ENCODE data around the gene MR1. TPM values are rescaled to one million over a fixed set of nuclear protein-coding genes. Genes with fewer than 3 reads are reported as not detected.

MR1 gene
- total RNA-seq, 5 donors from 2014 or later (not counting 1 experiment from before 2014, with no cell fraction given), result 18.3 to 30.7 (median 22.7) TPM

DNA sequence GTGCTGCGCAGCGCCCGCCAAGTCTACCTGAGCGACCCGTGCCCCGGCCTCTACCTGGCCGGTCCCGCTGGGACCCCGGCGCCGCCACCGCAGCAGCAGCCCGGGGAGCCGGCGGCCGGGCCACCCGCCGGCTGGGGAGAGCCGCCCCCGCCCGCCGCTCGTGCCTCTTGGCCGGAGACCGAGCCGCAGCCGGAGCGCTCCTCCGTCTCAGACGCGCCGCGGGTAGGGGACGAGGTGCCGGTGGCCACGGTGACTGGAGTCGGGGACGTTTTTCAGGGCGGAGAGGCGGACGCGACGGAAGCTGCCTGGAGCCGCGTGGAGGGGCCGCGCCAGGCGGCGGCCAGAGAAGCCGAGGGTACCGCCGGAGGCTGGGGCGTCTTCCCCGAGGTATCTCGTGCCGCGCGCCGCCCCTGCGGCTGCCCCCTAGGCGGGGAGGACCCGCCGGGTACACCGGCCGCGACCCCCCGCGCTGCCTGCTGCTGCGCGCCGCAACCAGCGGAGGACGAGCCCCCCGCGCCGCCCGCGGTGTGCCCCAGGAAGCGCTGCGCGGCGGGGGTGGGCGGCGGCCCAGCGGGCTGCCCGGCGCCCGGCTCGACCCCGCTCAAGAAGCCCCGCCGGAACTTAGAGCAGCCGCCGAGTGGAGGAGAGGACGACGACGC, 55.4 kb downstream of the MR1 start:
- Mint-ChIP-seq H3K4me1 (peaks cover 50 to 56% (median 51%) of the 10 kb centered on the region in 3 donors), H3K27me3 (no peaks in the 10 kb centered on the region)

DNA sequence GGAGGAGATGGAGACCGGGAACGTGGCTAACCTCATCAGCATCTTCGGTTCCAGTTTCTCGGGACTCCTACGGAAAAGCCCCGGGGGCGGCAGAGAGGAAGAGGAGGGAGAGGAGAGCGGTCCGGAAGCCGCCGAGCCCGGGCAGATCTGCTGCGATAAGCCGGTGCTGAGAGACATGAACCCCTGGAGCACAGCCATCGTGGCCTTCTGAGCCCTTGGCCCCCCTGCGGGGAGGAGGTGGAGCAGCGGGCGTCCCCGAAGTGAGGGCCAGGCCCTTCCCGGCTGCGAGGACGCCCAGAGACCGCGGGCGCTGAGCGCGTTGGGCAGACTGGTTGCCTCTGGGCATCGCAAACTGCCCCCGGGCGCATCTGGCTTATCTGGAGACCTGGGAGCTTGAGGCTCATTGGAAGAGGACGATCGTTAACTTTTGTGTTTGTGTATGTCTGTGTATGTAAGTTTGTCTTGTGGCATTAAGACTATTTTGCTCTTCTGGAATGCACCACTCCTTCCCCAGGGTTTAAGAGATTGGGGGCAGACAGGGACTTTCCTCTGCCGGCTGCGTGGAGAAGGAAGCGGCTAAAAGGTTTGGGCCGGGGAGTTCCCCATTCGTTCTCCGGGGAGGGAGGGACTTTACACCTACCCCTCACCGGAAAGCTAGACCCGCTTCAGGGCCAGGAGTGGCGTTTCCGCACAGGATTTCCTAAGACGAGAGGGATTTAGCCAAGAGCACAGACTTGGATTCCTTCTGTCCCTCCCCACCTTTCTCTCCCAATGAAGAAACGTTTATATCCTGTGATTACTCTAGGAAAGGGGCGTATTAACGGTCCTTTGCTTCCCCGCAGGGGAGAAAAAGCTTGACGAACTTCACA, 56.1 kb downstream of the MR1 start:
- H3K27me3 ChIP-seq (replicated peaks in 1 of 2; ENCODE audit: control insufficient read depth in 2 of 2, extremely low read depth in 1 of 2, insufficient read depth in 2 of 2, low read length in 1 of 2), result no peaks in the 10 kb centered on the region
- Mint-ChIP-seq H3K4me1 (peaks cover 44 to 50% (median 47%) of the 10 kb centered on the region in 3 donors), H3K36me3 (peaks cover 19% of the 10 kb centered on the region)

More for the DNA sequence above, 55.4 kb downstream of the MR1 start:
- Mint-ChIP-seq H3K4me3 (peak overlapping the region; percentile 89 to 99 (median 96)), H3K9me3 (no peaks in the 10 kb centered on the region), H3K27ac (peak overlapping the region; percentile 97 to 98), H3K36me3 (peaks cover 15% of the 10 kb centered on the region)
- H3K27me3 ChIP-seq (replicated peaks in 1 of 2; ENCODE audit: control insufficient read depth in 2 of 2, extremely low read depth in 1 of 2, insufficient read depth in 2 of 2, low read length in 1 of 2), result no peaks in the 10 kb centered on the region
- H3K4me3 ChIP-seq (ENCODE audit: control insufficient read depth in 1 of 2, extremely low read depth in 1 of 2, low read length in 1 of 2), result peak overlapping the region; percentile 66 to 91
- ChIA-PET CTCF (interaction anchor here in 1 of 2 donors (1.0 to 2.1 kb wide), 2 partner anchors 16 to 56 kb away, joined by 5 to 33 read pairs; no protein-coding TSS in a partner anchor), POLR2A (interaction anchor here (0.6 to 5.4 kb wide), 4 partner anchors 16 to 1959 kb away, joined by 4 to 147 read pairs (median 12); no protein-coding TSS in a partner anchor)
- peaks cover 0 to 3% of the 10 kb centered on the region in 2 donors for H3K36me3 ChIP-seq (ENCODE audit: control insufficient read depth in 2 of 2, extremely low read depth in 1 of 2, insufficient read depth in 1 of 2, low read length in 1 of 2)
- DNase-seq (peak in 20 of 35 experiments; percentile 3 to 54 (median 24)), ATAC-seq (replicated peaks in 1 of 4) (peak; percentile 2 to 30 (median 18))
- peak overlapping the region; percentile 96 for H3K27ac ChIP-seq (ENCODE audit: low read length)
- WGBS (ENCODE audit: insufficient coverage), result under 1% methylated on average over 97 of the region's 97 CpGs
- no peaks in the 10 kb centered on the region for H3K9me3 ChIP-seq
- H3K4me1 ChIP-seq (ENCODE audit: control insufficient read depth in 1 of 2, extremely low read depth in 1 of 2, insufficient read depth in 2 of 2, low read length in 2 of 2), result peaks cover 8 to 19% of the 10 kb centered on the region in 2 experiments

DNA sequence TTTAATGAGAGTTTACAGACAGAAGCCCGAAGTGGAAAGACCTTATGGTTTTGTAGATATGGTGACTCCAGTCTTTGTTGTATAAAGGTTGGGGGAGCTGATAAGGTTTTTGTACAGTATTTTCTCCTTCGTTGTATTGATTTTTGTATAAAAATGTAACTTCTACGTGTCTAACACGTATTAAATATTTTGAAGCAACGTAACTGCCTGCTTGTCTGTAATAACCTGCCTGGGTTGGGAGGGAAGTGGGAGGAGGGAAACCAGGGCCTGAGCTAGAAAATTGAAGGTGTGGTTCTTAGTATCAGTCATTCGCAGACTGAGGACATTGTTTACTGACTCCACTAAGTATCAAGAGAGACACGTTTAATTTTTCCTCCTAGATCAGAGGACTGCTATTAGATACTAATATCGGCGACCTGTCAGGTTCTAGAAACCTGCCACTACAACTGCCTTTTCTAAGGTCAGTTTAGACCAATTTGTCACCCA, 56.9 kb downstream of the MR1 start:
- Mint-ChIP-seq H3K27me3 (no peaks in the 10 kb centered on the region), H3K4me1 (peaks cover 44 to 50% (median 49%) of the 10 kb centered on the region in 3 donors), H3K36me3 (peaks cover 21% of the 10 kb centered on the region), H3K27ac (peak overlapping the region; percentile 92 to 98), H3K9me3 (no peaks in the 10 kb centered on the region), H3K4me3 (peak overlapping the region; percentile 89 to 99 (median 94))
- ChIA-PET POLR2A (interaction anchor here (0.5 to 5.4 kb wide), 21 partner anchors 8 to 1256 kb away, joined by 3 to 147 read pairs (median 3); partner anchors contain the start of gene MR1 (in 2 of the 2)), CTCF (interaction anchor here (0.7 to 2.1 kb wide), 15 partner anchors 9 to 1276 kb away, joined by 3 to 33 read pairs (median 4); no protein-coding TSS in a partner anchor)
- no peaks in the 10 kb centered on the region for H3K27me3 ChIP-seq (replicated peaks in 1 of 2; ENCODE audit: control insufficient read depth in 2 of 2, extremely low read depth in 1 of 2, insufficient read depth in 2 of 2, low read length in 1 of 2)
- WGBS (ENCODE audit: insufficient coverage), result 0% methylated on average over 1 of the region's 9 CpGs
- H3K9me3 ChIP-seq, result no peaks in the 10 kb centered on the region
- DNase-seq (peak in 23 of 35 experiments; percentile 5 to 63 (median 24)), ATAC-seq (replicated peaks in 1 of 4) (no peak)
- H3K27ac ChIP-seq (ENCODE audit: low read length), result peak overlapping the region; percentile 96
- peaks cover 0 to 3% of the 10 kb centered on the region in 2 donors for H3K36me3 ChIP-seq (ENCODE audit: control insufficient read depth in 2 of 2, extremely low read depth in 1 of 2, insufficient read depth in 1 of 2, low read length in 1 of 2)
- peaks cover 8 to 19% of the 10 kb centered on the region in 2 experiments for H3K4me1 ChIP-seq (ENCODE audit: control insufficient read depth in 1 of 2, extremely low read depth in 1 of 2, insufficient read depth in 2 of 2, low read length in 2 of 2)
- peak overlapping the region; percentile 66 to 91 for H3K4me3 ChIP-seq (ENCODE audit: control insufficient read depth in 1 of 2, extremely low read depth in 1 of 2, low read length in 1 of 2)

More for the DNA sequence above, 56.1 kb downstream of the MR1 start:
- peak overlapping the region; percentile 92 to 98 for H3K27ac Mint-ChIP-seq
- H3K27me3 Mint-ChIP-seq, result no peaks in the 10 kb centered on the region
- peaks cover 8 to 19% of the 10 kb centered on the region in 2 experiments for H3K4me1 ChIP-seq (ENCODE audit: control insufficient read depth in 1 of 2, extremely low read depth in 1 of 2, insufficient read depth in 2 of 2, low read length in 2 of 2)
- ChIA-PET CTCF (interaction anchor here (0.7 to 2.1 kb wide), 15 partner anchors 10 to 1275 kb away, joined by 3 to 33 read pairs (median 4); no protein-coding TSS in a partner anchor), POLR2A (interaction anchor here (0.5 to 5.4 kb wide), 20 partner anchors 9 to 612 kb away, joined by 3 to 147 read pairs (median 3); partner anchors contain the start of gene MR1 (in 2 of the 2))
- H3K4me3 Mint-ChIP-seq, result peak overlapping the region; percentile 89 to 99 (median 94)
- H3K4me3 ChIP-seq (ENCODE audit: control insufficient read depth in 1 of 2, extremely low read depth in 1 of 2, low read length in 1 of 2), result peak overlapping the region; percentile 66 to 91
- H3K36me3 ChIP-seq (ENCODE audit: control insufficient read depth in 2 of 2, extremely low read depth in 1 of 2, insufficient read depth in 1 of 2, low read length in 1 of 2), result peaks cover 0 to 3% of the 10 kb centered on the region in 2 donors
- H3K27ac ChIP-seq (ENCODE audit: low read length), result peak overlapping the region; percentile 96
- 0% methylated on average over 31 of the region's 48 CpGs for WGBS (ENCODE audit: insufficient coverage)
- ATAC-seq (replicated peaks in 1 of 4) (peak; percentile 39 to 69 (median 40)), DNase-seq (peak; percentile 45 to 93 (median 74))
- H3K9me3 ChIP-seq, result no peaks in the 10 kb centered on the region
- no peaks in the 10 kb centered on the region for H3K9me3 Mint-ChIP-seq

DNA sequence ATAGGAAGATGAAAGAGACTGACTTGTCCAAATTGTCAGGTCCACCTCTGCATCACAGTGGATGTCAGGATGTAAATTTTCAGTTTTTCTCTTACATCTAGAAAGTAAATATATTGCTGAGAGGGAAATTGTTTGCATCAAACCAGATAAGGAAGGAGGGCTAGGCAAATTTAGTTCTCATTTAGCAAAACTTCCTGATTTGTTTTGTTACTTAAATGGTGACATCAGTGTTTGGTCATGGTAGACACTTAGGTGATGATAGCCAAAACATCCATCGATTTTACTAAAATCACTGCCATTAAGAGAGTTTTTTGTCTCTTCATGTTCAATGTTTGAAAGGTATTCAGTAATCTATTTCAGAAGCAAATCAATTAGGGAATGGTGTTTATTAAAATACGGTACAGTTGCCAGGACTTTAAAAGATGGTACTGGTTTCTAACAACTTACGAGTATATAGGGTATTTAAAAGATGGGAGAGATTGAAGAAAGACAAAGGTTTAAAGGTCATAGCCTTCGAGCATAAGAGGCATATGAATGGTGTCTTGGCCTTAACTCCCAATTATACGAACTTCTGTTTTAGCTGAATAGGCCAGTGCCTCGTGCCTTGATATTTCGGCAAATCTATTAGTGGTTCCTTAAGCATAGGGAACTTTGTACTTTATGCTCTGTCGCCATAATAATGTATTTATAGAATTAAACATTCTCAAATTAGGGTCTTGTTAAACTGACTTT, 57.7 kb downstream of the MR1 start:
- H3K27ac ChIP-seq (ENCODE audit: low read length), result peak overlapping the region; percentile 96
- Mint-ChIP-seq H3K4me3 (peak overlapping the region; percentile 89 to 99 (median 94)), H3K9me3 (no peaks in the 10 kb centered on the region), H3K27me3 (no peaks in the 10 kb centered on the region), H3K4me1 (peaks cover 48 to 54% (median 50%) of the 10 kb centered on the region in 3 donors), H3K36me3 (peaks cover 21% of the 10 kb centered on the region), H3K27ac (peak overlapping the region; percentile 92 to 98)
- H3K9me3 ChIP-seq, result no peaks in the 10 kb centered on the region
- no peak for ATAC-seq (replicated peaks in 1 of 4)
- ChIA-PET CTCF (interaction anchor here (0.6 to 2.1 kb wide), 9 partner anchors 11 to 579 kb away, joined by 3 to 33 read pairs (median 7); no protein-coding TSS in a partner anchor), POLR2A (interaction anchor here (0.6 to 5.4 kb wide), 12 partner anchors 8 to 1257 kb away, joined by 3 to 147 read pairs (median 4); partner anchors contain the start of gene MR1 (in 1 of the 2))
- no peaks in the 10 kb centered on the region for H3K27me3 ChIP-seq (replicated peaks in 1 of 2; ENCODE audit: control insufficient read depth in 2 of 2, extremely low read depth in 1 of 2, insufficient read depth in 2 of 2, low read length in 1 of 2)
- peaks cover 8 to 19% of the 10 kb centered on the region in 2 experiments for H3K4me1 ChIP-seq (ENCODE audit: control insufficient read depth in 1 of 2, extremely low read depth in 1 of 2, insufficient read depth in 2 of 2, low read length in 2 of 2)
- no peak for DNase-seq
- peaks cover 0 to 3% of the 10 kb centered on the region in 2 donors for H3K36me3 ChIP-seq (ENCODE audit: control insufficient read depth in 2 of 2, extremely low read depth in 1 of 2, insufficient read depth in 1 of 2, low read length in 1 of 2)
- no peak overlapping the region for H3K4me3 ChIP-seq (ENCODE audit: control insufficient read depth in 1 of 2, extremely low read depth in 1 of 2, low read length in 1 of 2)
- WGBS (ENCODE audit: insufficient coverage), result 80% methylated on average over 2 of the region's 8 CpGs

DNA sequence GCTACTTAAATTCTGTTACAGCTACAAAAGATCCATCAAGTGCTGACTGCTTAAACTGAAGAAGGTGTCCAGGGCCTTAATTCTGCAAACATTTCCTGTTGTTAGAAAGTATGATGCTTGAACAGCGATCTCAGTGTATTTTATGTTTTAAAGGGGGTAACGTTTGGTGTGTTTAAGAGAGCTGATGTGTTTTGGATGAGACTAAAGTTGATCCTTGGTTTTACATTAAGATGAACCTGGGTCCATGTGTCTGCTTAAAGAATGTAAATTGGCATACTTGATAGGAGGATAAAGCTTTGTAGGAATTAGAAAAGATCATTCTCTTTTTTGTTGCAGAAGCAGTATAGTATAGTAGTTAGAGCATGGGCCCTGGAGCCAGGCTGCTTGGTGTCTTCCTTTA, 58.3 kb downstream of the MR1 start:
- peak overlapping the region; percentile 6 to 23 (median 13) for H3K4me3 Mint-ChIP-seq
- POLR2A ChIA-PET, result interaction anchor here (0.6 to 5.4 kb wide), 5 partner anchors 8 to 38 kb away, joined by 3 to 147 read pairs (median 5); no protein-coding TSS in a partner anchor
- ATAC-seq (replicated peaks in 1 of 4), result no peak
- 83% methylated on average over 2 of the region's 2 CpGs for WGBS (ENCODE audit: insufficient coverage)
- CTCF ChIA-PET, result interaction anchor here (0.6 to 1.9 kb wide), 4 partner anchors 10 to 580 kb away, joined by 3 to 10 read pairs (median 6); no protein-coding TSS in a partner anchor
- peaks cover 21% of the 10 kb centered on the region for H3K36me3 Mint-ChIP-seq
- Histone ChIP-seq H3K27me3 (replicated peaks in 1 of 2; ENCODE audit: control insufficient read depth in 2 of 2, extremely low read depth in 1 of 2, insufficient read depth in 2 of 2, low read length in 1 of 2) (no peaks in the 10 kb centered on the region), H3K4me3 (ENCODE audit: control insufficient read depth in 1 of 2, extremely low read depth in 1 of 2, low read length in 1 of 2) (no peak overlapping the region), H3K27ac (ENCODE audit: low read length) (no peak overlapping the region), H3K36me3 (ENCODE audit: control insufficient read depth in 2 of 2, extremely low read depth in 1 of 2, insufficient read depth in 1 of 2, low read length in 1 of 2) (peaks cover 0 to 3% of the 10 kb centered on the region in 2 donors), H3K9me3 (no peaks in the 10 kb centered on the region), H3K4me1 (ENCODE audit: control insufficient read depth in 1 of 2, extremely low read depth in 1 of 2, insufficient read depth in 2 of 2, low read length in 2 of 2) (peaks cover 8 to 19% of the 10 kb centered on the region in 2 experiments)
- H3K4me1 Mint-ChIP-seq, result peaks cover 49 to 55% (median 50%) of the 10 kb centered on the region in 3 donors
- H3K9me3 Mint-ChIP-seq, result no peaks in the 10 kb centered on the region
- DNase-seq, result no peak
- H3K27me3 Mint-ChIP-seq, result no peaks in the 10 kb centered on the region
- H3K27ac Mint-ChIP-seq, result peak overlapping the region; percentile 29 to 50

All from T-cell (primary cell).